Measurements from ENCODE around the gene GUCA1A.

- TF ChIP-seq POLR2A (IDR thresholded peaks at IDR 0.05): no peak
- TF ChIP-seq, protein P1, sequence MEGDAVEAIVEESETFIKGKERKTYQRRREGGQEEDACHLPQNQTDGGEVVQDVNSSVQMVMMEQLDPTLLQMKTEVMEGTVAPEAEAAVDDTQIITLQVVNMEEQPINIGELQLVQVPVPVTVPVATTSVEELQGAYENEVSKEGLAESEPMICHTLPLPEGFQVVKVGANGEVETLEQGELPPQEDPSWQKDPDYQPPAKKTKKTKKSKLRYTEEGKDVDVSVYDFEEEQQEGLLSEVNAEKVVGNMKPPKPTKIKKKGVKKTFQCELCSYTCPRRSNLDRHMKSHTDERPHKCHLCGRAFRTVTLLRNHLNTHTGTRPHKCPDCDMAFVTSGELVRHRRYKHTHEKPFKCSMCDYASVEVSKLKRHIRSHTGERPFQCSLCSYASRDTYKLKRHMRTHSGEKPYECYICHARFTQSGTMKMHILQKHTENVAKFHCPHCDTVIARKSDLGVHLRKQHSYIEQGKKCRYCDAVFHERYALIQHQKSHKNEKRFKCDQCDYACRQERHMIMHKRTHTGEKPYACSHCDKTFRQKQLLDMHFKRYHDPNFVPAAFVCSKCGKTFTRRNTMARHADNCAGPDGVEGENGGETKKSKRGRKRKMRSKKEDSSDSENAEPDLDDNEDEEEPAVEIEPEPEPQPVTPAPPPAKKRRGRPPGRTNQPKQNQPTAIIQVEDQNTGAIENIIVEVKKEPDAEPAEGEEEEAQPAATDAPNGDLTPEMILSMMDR (IDR thresholded peaks at IDR 0.05): no peak
Observed at GRCh38 chr6:42195415-42195814, 22.3 kb downstream of the GUCA1A start.
